GM23338 (cell line): ENCODE measurements around the gene VPS45. TPM values are rescaled to one million over a fixed set of nuclear protein-coding genes. Genes with fewer than 3 reads are reported as not detected.

ENCODE experiments used
- ATAC-seq: fragments of 200-7000 bp; cut with Tn5 transposase; 3 replicates; pipeline ENCODE4 v1.9.1; 2020
- DNase-seq: peaks from one replicate; pipeline ENCODE4 v3.0.0-alpha.2; 2015; ENCODE audit warnings: low spot score
- H2AFZ ChIP-seq: fragments of 200-600 bp; sonication (generic); 2 replicates; pipeline ENCODE4 v1.8.0; 2016; ENCODE audit warnings: antibody characterized with exemption, mild to moderate bottlenecking, moderate library complexity
- H3F3A ChIP-seq: fragments of 200-600 bp; sonication (generic); replicated peaks from 2 replicates; pipeline ENCODE4 v1.8.0; 2017; ENCODE audit warnings: antibody characterized with exemption, mixed run types, low read depth
- H3K27ac ChIP-seq: fragments of 200-600 bp; sonication (generic); 2 replicates; pipeline ENCODE4 v1.6.1; 2016; ENCODE audit warnings: low read depth
- H3K27me3 ChIP-seq: fragments of 200-600 bp; sonication (generic); 2 replicates; pipeline ENCODE4 v1.8.0; 2016; ENCODE audit warnings: mild to moderate bottlenecking, mixed run types, moderate library complexity; ENCODE audit not compliant: insufficient read depth
- H3K36me3 ChIP-seq: fragments of 200-600 bp; sonication (generic); 2 replicates; pipeline ENCODE4 v1.8.0; 2016; ENCODE audit warnings: mild to moderate bottlenecking; ENCODE audit not compliant: insufficient read depth
- H3K4me1 ChIP-seq: fragments of 200-600 bp; sonication (generic); 2 replicates; pipeline ENCODE4 v1.8.0; 2016; ENCODE audit warnings: mild to moderate bottlenecking, moderate library complexity; ENCODE audit not compliant: insufficient read depth
- H3K4me2 ChIP-seq: fragments of 200-600 bp; sonication (generic); 2 replicates; pipeline ENCODE4 v1.7.1; 2017; ENCODE audit warnings: mixed run types
- H3K4me3 ChIP-seq: fragments of 200-600 bp; sonication (generic); 2 replicates; pipeline ENCODE4 v1.6.1; 2016; ENCODE audit warnings: mixed run types
- H3K79me2 ChIP-seq: fragments of 200-600 bp; sonication (generic); replicated peaks from 2 replicates; pipeline ENCODE4 v1.8.0; 2017; ENCODE audit warnings: mild to moderate bottlenecking; ENCODE audit not compliant: insufficient read depth
- H3K9me2 ChIP-seq: fragments of 200-600 bp; sonication (generic); 2 replicates; pipeline ENCODE4 v1.8.0; 2017; ENCODE audit not compliant: insufficient read depth
- H4K20me1 ChIP-seq: fragments of 200-600 bp; sonication (generic); replicated peaks from 2 replicates; pipeline ENCODE4 v1.8.0; 2017; ENCODE audit warnings: mild to moderate bottlenecking; ENCODE audit not compliant: insufficient read depth
- H3K27ac Mint-ChIP-seq: 2 replicates; pipeline ENCODE4 v1.8.0; 2020; ENCODE audit warnings: inconsistent platforms, mild to moderate bottlenecking, moderate library complexity, mixed read lengths
- H3K27me3 Mint-ChIP-seq: 3 replicates; pipeline ENCODE4 v1.8.0; 2022; ENCODE audit warnings: low read depth, mild to moderate bottlenecking, moderate library complexity, mixed read lengths, inconsistent platforms; ENCODE audit not compliant: insufficient read depth, poor library complexity
- H3K36me3 Mint-ChIP-seq: 3 replicates; pipeline ENCODE4 v1.8.0; 2021; ENCODE audit warnings: low read depth, mild to moderate bottlenecking, inconsistent platforms, moderate library complexity, mixed read lengths
- H3K4me1 Mint-ChIP-seq: 3 replicates; pipeline ENCODE4 v1.8.0; 2020; ENCODE audit warnings: mild to moderate bottlenecking, inconsistent platforms, mixed read lengths
- H3K4me3 Mint-ChIP-seq: 3 replicates; pipeline ENCODE4 v1.8.0; 2021; ENCODE audit warnings: moderate library complexity, mild to moderate bottlenecking, inconsistent platforms, mixed read lengths
- H3K9me3 Mint-ChIP-seq: 3 replicates; pipeline ENCODE4 v1.8.0; 2020; ENCODE audit warnings: moderate library complexity, mild to moderate bottlenecking, inconsistent platforms, mixed read lengths
- ZNF331 ChIP-seq: fragments of 250-450 bp; sonication (Bioruptor Pico); IDR thresholded peaks from 2 replicates; pipeline ENCODE4 v1.5.0; 2020; ENCODE audit warnings: low read depth, mild to moderate bottlenecking, moderate library complexity
- ZNF462 ChIP-seq: fragments of 250-450 bp; sonication (Bioruptor Pico); IDR thresholded peaks from 2 replicates; pipeline ENCODE4 v1.5.0; 2020; ENCODE audit warnings: mild to moderate bottlenecking, moderate library complexity
- polyA plus RNA-seq: library from polyadenylated mRNA; unstranded; fragments of >200 nt; fragmentation: Nextera tagmentation; extraction: Ambion mirVana; gene quantifications from 2 replicates; pipeline ENCODE4 v1.2.1, GENCODE V29; 2016
- total RNA-seq: library from RNA; depleted of rRNA; stranded (reverse); fragments of >200 nt; shearing (Covaris generic); gene quantifications from 2 replicates; pipeline ENCODE4 v1.2.3, GENCODE V29; 2014
- TF ChIP-seq, protein P1 (sequence below), 2 experiments: fragments of 200-600 bp in 1 of 2; sonication (generic) in 1 of 2; conservative IDR thresholded peaks; 2 replicates each; pipeline versions ENCODE4 v1.5.1 to v1.6.1; 2016 to 2017; ENCODE audit warnings: antibody characterized with exemption in 2 of 2, low read depth in 2 of 2, mild to moderate bottlenecking in 2 of 2, moderate library complexity in 1 of 2

The VPS45 gene
- total and polyA plus RNA-seq, 2 experiments from 2014 or later = 23.5 to 37.5 TPM

DNA sequence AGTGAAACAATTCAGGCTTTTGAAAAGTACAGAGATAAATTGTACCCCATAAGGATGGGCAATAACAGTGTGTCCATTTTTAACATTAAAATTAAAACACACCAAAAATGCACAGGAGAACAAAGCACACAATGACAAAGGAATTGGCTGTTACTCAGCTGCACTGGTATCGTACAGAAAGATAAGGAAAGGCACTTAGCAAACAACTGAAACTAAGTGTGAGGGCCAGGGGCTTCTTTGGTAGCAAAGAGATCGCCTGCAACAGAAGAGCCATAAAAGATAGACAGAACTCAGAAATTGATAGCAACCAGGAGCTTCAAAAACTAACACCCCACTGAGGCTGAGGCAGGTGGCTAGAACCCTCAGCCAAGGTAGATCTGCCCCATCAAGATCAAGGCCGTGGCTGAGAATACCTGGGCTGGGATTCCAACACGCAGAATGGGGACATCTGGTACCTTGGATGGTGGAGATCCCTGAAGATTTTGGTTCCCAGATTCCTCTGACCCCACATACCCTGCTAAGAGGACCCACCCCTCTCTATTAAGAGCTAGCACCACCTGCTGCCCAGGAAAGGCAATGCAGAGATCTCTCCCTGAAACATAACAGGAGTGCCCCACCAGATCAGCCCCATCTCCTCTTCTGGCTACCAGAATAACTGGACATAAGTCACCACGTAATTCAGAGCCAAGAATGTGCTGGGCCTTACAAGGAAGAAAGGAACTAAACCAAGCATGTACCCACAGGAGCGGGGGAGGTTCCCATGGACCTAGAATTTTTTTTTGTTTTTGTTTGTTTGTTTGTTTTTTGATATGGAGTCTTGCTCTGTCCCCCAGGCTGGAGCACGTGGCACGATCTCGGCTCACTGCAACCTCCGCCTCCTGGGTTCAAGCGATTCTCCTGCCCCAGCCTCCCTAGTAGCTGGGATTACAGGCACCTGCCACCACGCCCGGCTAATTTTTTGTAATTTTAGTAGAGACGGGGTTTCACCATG, 98.3 kb downstream of the VPS45 start (continued):
- TF ChIP-seq ZNF462 (CRISPR knock-in tag) = peak; percentile 60; the same call in 1 of the 2 replicates

- DNase-seq = peak; percentile 77
Observed at GRCh38 chr1:150168960-150169601, 101.5 kb downstream of the VPS45 start.

More at GRCh38 chr1:150168960-150169601, 101.5 kb downstream of the VPS45 start:
- peaks cover 1% of the 10 kb centered on the region for H3K27me3 Mint-ChIP-seq
- Histone ChIP-seq H3K4me1 (peaks cover 2% of the 10 kb centered on the region; the same call in 1 of the 2 replicates), H3K27ac (no peak overlapping the region), H2AFZ (no peak overlapping the region), H3K9me2 (no peaks in the 10 kb centered on the region), H3K4me3 (no peak overlapping the region), H3K79me2 (no peaks in the 10 kb centered on the region), H3K36me3 (no peaks in the 10 kb centered on the region), H4K20me1 (no peaks in the 10 kb centered on the region), H3K4me2 (no peak overlapping the region), H3F3A (0 out of 2 replicates have a peak, but pooled peaks cover 5% of the 10 kb centered on the region), H3K27me3 (no peaks in the 10 kb centered on the region)
- H3K9me3 Mint-ChIP-seq = no peaks in the 10 kb centered on the region
- TF ChIP-seq, protein P1, sequence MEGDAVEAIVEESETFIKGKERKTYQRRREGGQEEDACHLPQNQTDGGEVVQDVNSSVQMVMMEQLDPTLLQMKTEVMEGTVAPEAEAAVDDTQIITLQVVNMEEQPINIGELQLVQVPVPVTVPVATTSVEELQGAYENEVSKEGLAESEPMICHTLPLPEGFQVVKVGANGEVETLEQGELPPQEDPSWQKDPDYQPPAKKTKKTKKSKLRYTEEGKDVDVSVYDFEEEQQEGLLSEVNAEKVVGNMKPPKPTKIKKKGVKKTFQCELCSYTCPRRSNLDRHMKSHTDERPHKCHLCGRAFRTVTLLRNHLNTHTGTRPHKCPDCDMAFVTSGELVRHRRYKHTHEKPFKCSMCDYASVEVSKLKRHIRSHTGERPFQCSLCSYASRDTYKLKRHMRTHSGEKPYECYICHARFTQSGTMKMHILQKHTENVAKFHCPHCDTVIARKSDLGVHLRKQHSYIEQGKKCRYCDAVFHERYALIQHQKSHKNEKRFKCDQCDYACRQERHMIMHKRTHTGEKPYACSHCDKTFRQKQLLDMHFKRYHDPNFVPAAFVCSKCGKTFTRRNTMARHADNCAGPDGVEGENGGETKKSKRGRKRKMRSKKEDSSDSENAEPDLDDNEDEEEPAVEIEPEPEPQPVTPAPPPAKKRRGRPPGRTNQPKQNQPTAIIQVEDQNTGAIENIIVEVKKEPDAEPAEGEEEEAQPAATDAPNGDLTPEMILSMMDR (conservative IDR thresholded peaks at IDR 0.05; ENCODE audit: low read depth in 2 of 2) = peak; percentile 89 to 90
- TF ChIP-seq ZNF331 (CRISPR knock-in tag) = no peak
- H3K4me1 Mint-ChIP-seq = peaks cover 12% of the 10 kb centered on the region
- no peak overlapping the region for H3K4me3 Mint-ChIP-seq
- ATAC-seq = peak; percentile 75
- H3K36me3 Mint-ChIP-seq = no peaks in the 10 kb centered on the region
- no peak overlapping the region for H3K27ac Mint-ChIP-seq
